Skeletal muscle satellite cell (primary cell): ENCODE data around the gene NLGN4X. TPM values are rescaled to one million over a fixed set of nuclear protein-coding genes. Genes with fewer than 3 reads are reported as not detected.

Experiments used
- H3K27me3 ChIP-seq: 2 replicates; pipeline ENCODE4 v1.7.0; 2013; ENCODE audit warnings: low read length; ENCODE audit not compliant: control insufficient read depth, insufficient read depth
- H3K36me3 ChIP-seq: 2 replicates; pipeline ENCODE4 v1.7.0; 2013; ENCODE audit warnings: mild to moderate bottlenecking, control low read depth, low read length; ENCODE audit not compliant: insufficient read depth
- H3K4me1 ChIP-seq: 2 replicates; pipeline ENCODE4 v1.7.0; 2013; ENCODE audit warnings: low read length; ENCODE audit not compliant: control insufficient read depth, insufficient read depth
- H3K4me2 ChIP-seq: 2 replicates; pipeline ENCODE4 v1.7.0; 2013; ENCODE audit warnings: mild to moderate bottlenecking, low read length
- H3K4me3 ChIP-seq: 2 replicates; pipeline ENCODE4 v1.7.0; 2013; ENCODE audit warnings: low read length
- H3K9ac ChIP-seq: 2 replicates; pipeline ENCODE4 v1.7.0; 2013; ENCODE audit warnings: mild to moderate bottlenecking, low read depth, low read length, moderate library complexity
- H3K9me3 ChIP-seq: replicated peaks from 2 replicates; pipeline ENCODE4 v1.7.0; 2013; ENCODE audit warnings: mild to moderate bottlenecking, control low read depth, low read length
- small RNA-seq: library from RNA; depleted of rRNA; stranded (forward); fragments of <200 nt; gene quantifications from one replicate; pipeline ENCODE3, GENCODE V24; 2012

NLGN4X gene

GRCh38 chrX:5852941-5853340 lies 375.7 kb downstream of the NLGN4X start:
- Histone ChIP-seq H3K4me3 (no peak overlapping the region), H3K4me1 (peaks cover 4% of the 10 kb centered on the region), H3K27me3 (no peaks in the 10 kb centered on the region), H3K9me3 (no peaks in the 10 kb centered on the region), H3K9ac (no peak overlapping the region), H3K4me2 (no peak overlapping the region), H3K36me3 (no peaks in the 10 kb centered on the region)

GRCh38 chrX:5842601-5843000 lies 386.1 kb downstream of the NLGN4X start:
- H3K4me3 ChIP-seq, result no peak overlapping the region
- no peaks in the 10 kb centered on the region for H3K4me1 ChIP-seq
- no peaks in the 10 kb centered on the region for H3K9me3 ChIP-seq
- no peak overlapping the region for H3K4me2 ChIP-seq
- no peaks in the 10 kb centered on the region for H3K27me3 ChIP-seq
- H3K36me3 ChIP-seq, result no peaks in the 10 kb centered on the region
- H3K9ac ChIP-seq, result no peak overlapping the region

Small RNA genes within 50 kb of the gene (small RNA-seq; reads per million reads assigned to genes)
- gene RF00322, result not detected
